HUES48 (cell line): ENCODE results near the gene ASXL2.
"Not testable (repeated sequence)": the region's sequence is repeated elsewhere in the genome, so short reads cannot be mapped to it uniquely, and the experiment has no call there.

Experiments used
- H3K27ac ChIP-seq: one replicate; pipeline ENCODE4 v1.7.0; 2013; ENCODE audit warnings: low read depth, low read length, inconsistent platforms
- H3K27me3 ChIP-seq: 2 replicates; pipeline ENCODE4 v1.6.1; 2013; ENCODE audit warnings: mild to moderate bottlenecking, low read length; ENCODE audit not compliant: control insufficient read depth, insufficient read depth
- H3K36me3 ChIP-seq: 2 replicates; pipeline ENCODE4 v1.6.1; 2013; ENCODE audit warnings: low read length; ENCODE audit not compliant: control insufficient read depth, insufficient read depth
- H3K4me1 ChIP-seq: 2 replicates; pipeline ENCODE4 v1.6.1; 2013; ENCODE audit warnings: mild to moderate bottlenecking, low read length; ENCODE audit not compliant: control insufficient read depth, insufficient read depth
- H3K4me3 ChIP-seq: 2 replicates; pipeline ENCODE4 v1.5.1; 2013; ENCODE audit warnings: mild to moderate bottlenecking, low read depth, low read length
- H3K9ac ChIP-seq: 2 replicates; pipeline ENCODE4 v1.6.1; 2013; ENCODE audit warnings: mild to moderate bottlenecking, low read depth, low read length, moderate library complexity
- H3K9me3 ChIP-seq: 2 replicates; pipeline ENCODE4 v1.6.1; 2013; ENCODE audit warnings: low read length; ENCODE audit not compliant: control insufficient read depth, insufficient read depth

Gene ASXL2

DNA sequence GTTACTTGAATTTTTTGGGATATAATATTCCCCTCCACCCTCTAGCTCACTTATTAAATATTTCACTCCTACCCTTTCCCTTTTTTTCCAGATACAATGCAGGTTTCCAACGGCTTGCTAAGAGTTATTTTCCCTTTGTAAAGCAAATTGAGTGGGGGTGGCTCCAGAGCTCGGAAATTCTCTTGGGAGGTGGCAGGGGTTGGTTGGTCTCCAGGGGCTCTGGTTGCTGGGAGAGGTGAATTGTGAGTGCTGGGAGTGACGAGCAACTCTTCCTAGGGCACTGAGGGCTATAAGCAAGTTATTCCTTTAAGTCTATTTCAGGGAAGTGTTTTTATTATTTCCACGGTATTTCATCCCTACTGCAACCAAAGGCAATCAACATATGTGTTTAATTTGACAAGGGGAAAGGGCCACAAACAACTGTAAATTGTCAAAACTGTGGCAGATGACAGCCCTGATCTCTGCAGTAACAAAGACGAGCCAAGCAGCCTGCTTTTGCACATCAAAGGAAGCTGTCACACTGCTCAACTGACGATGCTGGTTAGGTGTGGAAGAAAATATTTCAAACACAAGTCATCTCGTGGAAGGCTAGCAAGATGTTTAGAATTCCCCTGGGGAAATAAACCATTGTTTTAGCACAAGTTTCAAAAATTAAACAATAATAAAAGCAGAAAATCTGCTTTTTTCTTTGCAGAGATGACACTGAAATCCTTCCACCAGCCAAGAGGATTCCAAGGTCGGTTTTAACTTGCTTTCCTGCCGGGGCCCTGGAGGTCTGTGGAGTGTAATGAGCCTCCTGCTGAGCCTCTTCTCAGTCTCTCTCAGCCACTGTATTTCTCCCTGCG lies 34.8 kb upstream of the ASXL2 start:
- Histone ChIP-seq H3K4me3 (peak overlapping the region; percentile 43), H3K27me3 (no peaks in the 10 kb centered on the region), H3K36me3 (no peaks in the 10 kb centered on the region), H3K4me1 (peaks cover 12% of the 10 kb centered on the region), H3K9me3 (no peaks in the 10 kb centered on the region), H3K9ac (no peak overlapping the region), H3K27ac (peak overlapping the region; percentile 85)

DNA sequence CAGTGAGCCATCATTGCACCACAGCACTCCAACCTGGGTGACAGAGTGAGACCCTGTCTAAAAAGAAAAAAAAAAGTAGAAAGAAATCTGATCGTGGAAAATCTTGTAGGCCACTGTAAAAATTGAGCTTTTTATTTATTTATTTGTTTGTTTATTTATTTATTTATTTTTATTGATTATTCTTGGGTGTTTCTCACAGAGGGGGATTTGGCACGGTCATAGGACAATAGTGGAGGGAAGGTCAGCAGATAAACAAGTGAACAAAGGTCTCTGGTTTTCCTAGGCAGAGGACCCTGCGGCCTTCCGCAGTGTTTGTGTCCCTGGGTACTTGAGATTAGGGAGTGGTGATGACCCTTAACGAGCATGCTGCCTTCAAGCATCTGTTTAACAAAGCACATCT lies 31.3 kb upstream of the ASXL2 start:
- not testable (repeated sequence) for H3K27ac ChIP-seq, H3K27me3 ChIP-seq, H3K4me3 ChIP-seq, H3K36me3 ChIP-seq, H3K9me3 ChIP-seq, H3K9ac ChIP-seq
- H3K4me1 ChIP-seq: peaks cover 12% of the 10 kb centered on the region

DNA sequence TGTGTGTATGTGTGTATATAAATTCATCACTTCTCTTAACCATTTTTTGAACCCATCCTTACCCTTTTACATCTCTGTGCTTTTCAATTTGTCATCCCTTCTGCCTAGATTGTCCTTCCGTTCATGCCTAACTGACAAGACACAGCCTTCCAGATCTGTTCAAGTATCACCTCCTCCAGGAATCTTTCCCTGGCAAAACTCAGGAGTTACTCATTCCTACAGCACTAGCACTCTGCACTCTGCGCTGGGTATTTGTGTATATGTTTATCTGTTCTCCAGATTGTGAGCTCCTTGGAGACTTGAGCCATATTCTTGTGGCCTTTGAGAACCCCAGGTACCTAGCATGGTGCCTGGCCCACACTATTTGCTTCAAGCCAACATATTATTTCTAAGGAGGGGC lies 26.8 kb upstream of the ASXL2 start:
- H3K36me3 ChIP-seq: no peaks in the 10 kb centered on the region
- no peaks in the 10 kb centered on the region for H3K9me3 ChIP-seq
- no peak overlapping the region for H3K4me3 ChIP-seq
- H3K4me1 ChIP-seq: no peaks in the 10 kb centered on the region
- H3K27me3 ChIP-seq: no peaks in the 10 kb centered on the region
- H3K9ac ChIP-seq: no peak overlapping the region
- no peak overlapping the region for H3K27ac ChIP-seq

DNA sequence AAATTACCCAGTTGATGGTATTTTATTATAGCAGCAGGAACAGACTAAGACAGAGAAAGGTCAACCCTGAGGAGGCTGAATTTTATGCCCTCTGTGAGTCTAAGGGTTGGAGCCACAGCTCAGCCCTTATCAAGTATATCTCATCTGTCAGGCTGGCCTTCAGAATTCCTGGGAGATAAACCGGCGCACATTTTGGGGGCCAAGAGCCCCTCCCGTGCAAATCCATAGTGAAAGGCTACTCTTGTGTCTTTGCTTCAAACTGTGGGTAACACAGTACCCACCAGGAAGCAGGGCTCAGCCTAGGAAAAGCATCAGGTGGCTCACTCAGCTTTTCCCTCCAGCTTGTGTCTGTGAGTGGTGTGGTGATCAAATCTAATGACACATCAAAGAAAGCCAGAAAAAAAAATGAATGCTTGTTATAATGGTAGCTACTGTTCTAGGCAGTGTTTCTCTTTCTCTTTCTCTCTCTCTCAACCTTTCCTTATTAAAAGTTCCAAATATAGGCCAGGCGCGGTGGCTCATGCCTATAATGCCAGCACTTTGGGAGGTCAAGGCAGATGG lies 25.0 kb upstream of the ASXL2 start:
- Histone ChIP-seq H3K9ac (no peak overlapping the region), H3K4me3 (no peak overlapping the region), H3K9me3 (no peaks in the 10 kb centered on the region), H3K36me3 (no peaks in the 10 kb centered on the region), H3K27me3 (no peaks in the 10 kb centered on the region), H3K27ac (no peak overlapping the region), H3K4me1 (no peaks in the 10 kb centered on the region)

DNA sequence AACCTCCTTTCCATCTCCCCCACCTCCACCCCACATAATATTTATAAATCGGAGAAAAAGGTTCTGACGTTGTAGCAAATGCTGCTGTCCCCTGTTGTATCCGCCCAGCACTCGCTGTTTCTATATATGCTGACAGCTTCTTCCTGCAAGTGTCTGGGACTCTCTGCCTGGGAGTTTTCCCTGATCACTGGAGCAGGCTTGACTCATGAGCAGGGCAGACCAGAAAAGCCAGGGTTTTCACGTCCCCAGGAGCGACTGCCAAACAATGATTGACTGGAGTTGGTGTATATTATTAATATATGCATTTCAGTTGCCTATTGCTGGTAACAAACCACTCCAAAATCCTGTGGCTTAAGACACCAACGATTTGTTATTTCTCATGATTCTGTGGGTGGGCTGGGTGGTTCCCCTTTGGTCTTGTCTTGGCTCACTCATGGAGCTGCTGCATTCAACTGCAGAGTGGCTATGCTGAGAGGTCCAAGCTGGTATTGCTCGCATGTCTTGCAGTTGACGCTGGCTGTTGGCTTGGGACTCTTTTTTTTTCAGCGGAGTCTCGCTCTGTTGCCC lies 21.2 kb upstream of the ASXL2 start:
- H3K4me3 ChIP-seq: no peak overlapping the region
- H3K9ac ChIP-seq: no peak overlapping the region
- no peak overlapping the region for H3K27ac ChIP-seq
- H3K36me3 ChIP-seq: no peaks in the 10 kb centered on the region
- H3K9me3 ChIP-seq: no peaks in the 10 kb centered on the region
- no peaks in the 10 kb centered on the region for H3K27me3 ChIP-seq
- no peaks in the 10 kb centered on the region for H3K4me1 ChIP-seq

DNA sequence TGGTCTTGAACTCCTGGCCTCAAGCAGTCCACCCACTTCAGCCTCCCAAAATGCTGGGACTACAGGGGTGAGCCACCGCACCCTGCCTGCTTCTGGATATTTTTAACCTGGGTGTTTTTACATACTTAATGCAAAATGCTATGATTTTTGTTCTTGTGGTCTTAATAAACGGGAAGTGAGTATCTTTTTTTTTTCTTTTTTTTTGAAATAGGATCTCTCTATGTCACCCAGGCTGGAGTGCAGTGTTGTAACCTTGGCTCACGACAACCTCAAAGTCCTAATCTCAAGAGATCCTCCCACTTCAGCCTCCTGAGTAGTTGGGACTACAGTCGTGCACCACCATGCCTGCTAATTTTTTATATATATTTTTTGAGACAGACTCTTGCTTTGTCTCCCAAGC lies 19.2 kb upstream of the ASXL2 start:
- Histone ChIP-seq H3K36me3 (no peaks in the 10 kb centered on the region), H3K9ac (no peak overlapping the region), H3K4me3 (no peak overlapping the region), H3K4me1 (no peaks in the 10 kb centered on the region), H3K27me3 (no peaks in the 10 kb centered on the region), H3K9me3 (no peaks in the 10 kb centered on the region), H3K27ac (no peak overlapping the region)

DNA sequence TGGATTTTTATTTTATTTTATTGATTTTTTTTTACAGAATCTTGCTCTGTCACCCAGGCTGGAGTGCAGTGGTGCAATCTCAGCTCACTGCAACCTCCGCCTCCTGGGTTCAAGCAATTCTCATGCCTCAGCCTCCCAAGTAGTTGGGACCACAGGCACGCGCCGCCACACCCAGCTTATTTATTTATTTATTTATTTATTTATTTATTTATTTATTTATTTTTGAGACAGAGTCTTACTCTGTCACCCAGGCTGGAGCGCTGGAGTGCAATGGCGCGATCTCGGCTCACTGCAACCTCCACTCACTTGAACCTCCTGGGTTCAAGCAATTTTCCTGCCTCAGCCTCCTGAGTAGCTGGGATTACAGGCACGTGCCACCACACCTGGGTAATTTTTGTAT lies 18.0 kb upstream of the ASXL2 start:
- not testable (repeated sequence) for H3K9ac ChIP-seq, H3K27ac ChIP-seq, H3K27me3 ChIP-seq, H3K9me3 ChIP-seq, H3K36me3 ChIP-seq, H3K4me3 ChIP-seq, H3K4me1 ChIP-seq

DNA sequence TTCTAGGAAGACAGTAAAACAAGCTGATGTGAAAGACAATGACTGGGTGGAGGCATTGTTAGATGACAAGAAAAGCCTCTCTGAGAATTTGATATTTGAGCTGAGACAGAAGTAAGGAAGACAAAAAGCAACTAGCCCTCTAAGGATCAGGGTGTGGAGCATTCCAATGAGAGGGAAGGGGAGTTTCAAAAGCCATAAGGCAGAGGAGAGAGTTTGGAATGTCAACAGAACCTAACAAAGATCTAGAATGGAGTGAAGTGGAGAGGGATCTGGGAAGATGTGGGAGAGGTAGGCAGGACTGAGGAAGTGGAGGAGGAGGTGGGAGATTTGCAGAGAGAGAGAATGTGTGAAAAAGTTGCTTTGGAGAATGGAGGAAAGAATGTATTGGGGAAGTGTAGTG lies 17.3 kb upstream of the ASXL2 start:
- H3K4me3 ChIP-seq: no peak overlapping the region
- H3K36me3 ChIP-seq: no peaks in the 10 kb centered on the region
- H3K9ac ChIP-seq: no peak overlapping the region
- H3K4me1 ChIP-seq: no peaks in the 10 kb centered on the region
- no peak overlapping the region for H3K27ac ChIP-seq
- no peaks in the 10 kb centered on the region for H3K27me3 ChIP-seq
- H3K9me3 ChIP-seq: no peaks in the 10 kb centered on the region

DNA sequence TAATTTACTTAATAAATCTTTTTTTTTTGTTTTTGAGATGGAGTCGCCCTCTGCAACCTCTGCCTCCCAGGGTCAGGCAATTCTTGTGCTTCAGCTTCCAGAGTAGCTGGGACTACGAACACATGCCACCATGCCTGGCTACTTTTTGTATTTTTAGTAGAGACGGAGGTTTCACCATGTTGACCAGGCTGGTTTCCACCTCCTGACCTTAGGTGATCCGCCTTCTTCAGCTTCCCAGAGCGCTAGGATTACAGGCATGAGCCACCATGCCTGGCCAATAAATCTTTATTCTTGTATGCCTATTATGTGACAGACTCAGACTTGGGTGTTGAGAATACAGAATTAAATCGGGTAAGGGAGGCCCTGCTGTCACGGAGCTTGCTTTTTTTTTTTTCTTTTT lies 16.7 kb upstream of the ASXL2 start:
- H3K4me1 ChIP-seq: no peaks in the 10 kb centered on the region
- no peak overlapping the region for H3K27ac ChIP-seq
- no peaks in the 10 kb centered on the region for H3K9me3 ChIP-seq
- H3K9ac ChIP-seq: no peak overlapping the region
- H3K4me3 ChIP-seq: no peak overlapping the region
- H3K36me3 ChIP-seq: no peaks in the 10 kb centered on the region
- H3K27me3 ChIP-seq: no peaks in the 10 kb centered on the region

DNA sequence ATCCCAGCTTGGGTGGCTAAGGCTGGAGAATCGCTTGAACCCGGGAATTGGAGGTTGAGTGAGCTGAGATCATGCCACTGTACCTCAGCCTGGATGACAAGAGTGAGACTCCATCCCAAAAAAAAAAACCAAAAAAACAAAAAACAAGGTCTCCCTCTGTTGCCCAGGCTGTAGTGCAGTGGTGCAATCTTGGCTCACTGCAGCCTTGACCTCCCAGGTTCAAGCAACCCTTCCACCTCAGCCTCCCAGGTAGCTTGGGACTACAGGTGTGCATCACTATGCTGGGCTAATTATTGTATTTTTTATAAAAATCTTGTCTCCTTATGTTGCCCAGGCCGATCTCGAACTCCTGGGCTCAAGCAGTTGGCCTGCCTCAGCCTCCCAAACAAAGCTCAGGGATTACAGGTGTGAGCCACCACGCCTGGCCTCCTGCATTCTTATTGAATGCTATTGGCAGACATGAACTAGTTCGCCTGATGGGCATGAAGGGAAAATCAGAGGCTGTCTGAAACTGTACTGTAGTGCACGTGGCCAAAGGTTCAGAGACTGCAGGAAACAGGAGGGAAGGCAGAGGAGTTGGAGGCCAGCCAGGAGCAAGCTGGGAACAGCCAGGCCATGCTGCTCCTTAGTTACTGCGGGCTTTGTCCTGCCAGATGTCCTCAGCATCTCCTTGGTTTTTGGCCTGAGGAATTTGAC lies 16.0 kb upstream of the ASXL2 start:
- Histone ChIP-seq H3K4me3 (no peak overlapping the region), H3K27me3 (no peaks in the 10 kb centered on the region), H3K36me3 (no peaks in the 10 kb centered on the region), H3K9me3 (no peaks in the 10 kb centered on the region), H3K4me1 (no peaks in the 10 kb centered on the region), H3K9ac (no peak overlapping the region), H3K27ac (no peak overlapping the region)

DNA sequence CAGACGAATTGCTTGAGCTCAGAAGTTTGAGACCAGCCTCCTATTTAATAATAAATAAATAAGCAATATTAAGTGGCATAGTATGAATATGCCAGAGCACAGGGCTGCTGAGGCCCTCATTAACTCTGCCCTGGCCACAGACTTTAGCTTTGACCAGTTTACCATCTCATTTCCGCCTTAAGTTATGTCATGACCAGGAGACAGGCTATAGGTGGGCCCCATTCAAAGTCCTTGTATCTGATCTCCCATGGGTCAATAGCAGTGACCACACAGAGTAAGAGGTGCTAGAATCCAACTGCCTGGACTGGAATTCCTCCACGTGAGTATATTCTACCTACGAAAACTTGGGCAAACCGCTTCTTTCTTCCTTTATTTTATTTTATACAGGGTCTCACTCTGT lies 13.4 kb upstream of the ASXL2 start:
- no peak overlapping the region for H3K4me3 ChIP-seq
- H3K27me3 ChIP-seq: no peaks in the 10 kb centered on the region
- no peaks in the 10 kb centered on the region for H3K9me3 ChIP-seq
- H3K9ac ChIP-seq: no peak overlapping the region
- no peak overlapping the region for H3K27ac ChIP-seq
- H3K36me3 ChIP-seq: no peaks in the 10 kb centered on the region
- no peaks in the 10 kb centered on the region for H3K4me1 ChIP-seq
